Renal cortical epithelial cell (primary cell): ENCODE results near the gene FOXO6. TPM values are rescaled to one million over a fixed set of nuclear protein-coding genes. Genes with fewer than 3 reads are reported as not detected.

Experiments used
- DNase-seq: peaks from one replicate; pipeline ENCODE4 v3.0.0-alpha.2; 2011; ENCODE audit warnings: low read depth
- total RNA-seq: library from RNA; depleted of rRNA; stranded (reverse); fragments of >200 nt; gene quantifications from 2 replicates; pipeline ENCODE4 v1.2.3, GENCODE V29; 2014

Gene FOXO6
- total RNA-seq, 1 donor from 2014 or later: 0.25 TPM

DNA sequence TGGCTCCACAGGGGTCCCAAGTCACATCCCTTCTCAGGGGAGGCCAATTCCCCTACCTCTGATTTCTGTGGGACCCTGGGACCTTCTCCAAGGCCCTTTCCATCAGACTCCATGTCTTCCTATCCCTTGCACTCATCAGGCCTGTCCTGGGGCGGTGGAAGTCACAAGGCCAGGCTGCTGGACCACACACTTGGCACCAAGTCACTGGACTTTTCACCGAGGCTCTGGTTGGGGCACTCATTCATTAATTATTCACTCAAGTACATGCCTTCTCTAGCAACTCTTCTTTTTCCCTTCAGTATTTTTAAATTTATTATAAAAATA lies 11.2 kb upstream of the FOXO6 start:
- DNase-seq: no peak

DNA sequence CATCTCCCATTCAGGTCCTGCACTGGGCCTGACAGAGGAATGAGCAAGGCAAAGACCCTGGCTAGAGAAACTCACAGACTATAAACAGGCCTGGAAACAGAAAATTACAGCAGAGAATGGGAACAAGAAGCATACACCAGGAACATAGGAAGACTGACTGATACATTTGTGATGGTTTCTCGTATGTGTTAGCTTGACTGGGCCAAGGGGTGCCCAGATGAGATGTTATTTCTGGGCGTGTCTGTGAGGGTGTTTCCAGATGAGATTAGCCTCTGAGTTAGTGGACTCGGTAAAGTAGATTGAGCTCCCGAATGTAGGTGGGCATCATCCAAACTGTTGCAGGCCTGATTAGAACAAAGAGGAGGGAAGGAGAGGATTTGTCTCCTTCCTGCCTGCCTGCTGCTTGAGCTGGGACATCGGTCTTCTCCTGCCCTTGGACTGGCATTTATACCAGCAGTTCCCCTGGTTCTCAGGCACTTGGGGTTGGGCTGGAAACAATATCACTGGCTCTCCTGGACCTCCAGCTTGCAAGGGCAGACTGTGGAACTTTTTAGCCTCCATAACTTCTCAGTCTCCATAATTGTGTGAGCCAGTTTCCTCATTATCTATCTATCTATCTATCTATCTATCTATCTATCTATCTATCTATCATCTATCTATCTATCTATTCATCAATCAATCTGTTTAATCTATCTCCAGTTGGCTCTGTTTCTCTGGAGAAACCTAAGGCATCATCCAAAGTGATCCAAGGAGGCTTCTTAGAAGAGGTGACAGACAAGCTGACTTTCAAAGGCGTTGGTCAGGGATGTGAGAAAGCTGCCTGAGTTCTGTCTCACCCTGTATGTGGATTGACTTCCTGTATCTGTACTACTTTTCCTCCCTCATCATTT lies 9.7 kb upstream of the FOXO6 start:
- DNase-seq: no peak

DNA sequence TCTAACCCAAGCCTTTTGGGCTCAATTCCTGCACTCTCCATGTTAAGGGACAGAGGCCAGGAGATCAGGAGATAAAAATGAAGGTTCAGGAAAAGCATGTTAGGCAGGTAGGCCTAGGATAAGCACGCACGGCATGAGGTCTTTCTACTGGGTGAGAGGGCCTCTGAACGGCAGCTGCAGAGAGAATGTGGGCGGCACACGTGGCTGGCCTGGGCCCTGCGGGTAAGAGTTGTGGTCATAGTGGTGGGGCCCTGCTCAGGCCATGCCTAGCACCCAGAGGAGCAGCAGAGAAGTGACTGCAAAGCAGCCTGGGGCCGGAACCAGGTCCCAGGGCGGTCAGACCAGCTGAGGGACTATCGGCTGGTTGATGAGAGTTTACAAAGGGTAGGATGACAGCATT lies 7.5 kb upstream of the FOXO6 start:
- no peak for DNase-seq

DNA sequence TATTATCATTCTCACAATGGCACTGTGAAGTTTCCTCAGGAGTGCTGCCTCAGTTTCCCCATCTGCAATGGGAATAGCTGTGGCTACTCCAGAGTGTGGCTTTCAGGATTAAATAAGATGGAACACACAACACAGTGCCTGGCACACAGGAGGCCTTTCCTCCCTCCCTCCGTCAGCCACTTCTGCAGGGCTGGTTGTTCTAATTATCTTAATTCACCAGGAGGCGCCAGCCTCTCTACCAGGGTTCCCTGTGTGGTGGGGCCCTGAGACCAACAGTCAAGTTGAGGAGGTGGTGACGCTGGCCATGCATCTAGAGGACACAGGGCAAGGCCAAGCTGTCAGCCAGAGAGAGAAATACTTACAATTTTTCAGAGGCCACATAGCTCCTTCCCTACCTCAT lies 6.3 kb upstream of the FOXO6 start:
- DNase-seq: no peak

DNA sequence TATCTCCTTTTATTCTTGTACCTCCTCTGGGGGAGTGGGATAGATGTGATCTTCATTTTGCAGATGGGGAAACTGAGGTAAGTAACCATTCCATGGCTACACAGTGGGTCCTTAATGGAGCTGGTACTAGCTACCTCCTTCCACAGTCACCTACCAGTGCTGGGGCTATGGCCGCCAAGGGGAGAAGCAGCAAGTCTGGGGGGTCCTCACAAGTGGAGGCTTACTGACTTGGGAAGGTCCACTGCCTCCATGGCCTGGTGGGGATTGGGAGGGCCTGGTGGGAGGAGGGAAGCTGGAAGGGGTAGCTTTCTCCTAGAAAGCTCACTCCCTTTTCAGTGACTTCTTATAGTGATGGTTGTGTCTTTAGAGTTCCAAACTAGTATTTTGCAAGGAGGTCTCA lies 5.9 kb upstream of the FOXO6 start:
- DNase-seq: no peak

DNA sequence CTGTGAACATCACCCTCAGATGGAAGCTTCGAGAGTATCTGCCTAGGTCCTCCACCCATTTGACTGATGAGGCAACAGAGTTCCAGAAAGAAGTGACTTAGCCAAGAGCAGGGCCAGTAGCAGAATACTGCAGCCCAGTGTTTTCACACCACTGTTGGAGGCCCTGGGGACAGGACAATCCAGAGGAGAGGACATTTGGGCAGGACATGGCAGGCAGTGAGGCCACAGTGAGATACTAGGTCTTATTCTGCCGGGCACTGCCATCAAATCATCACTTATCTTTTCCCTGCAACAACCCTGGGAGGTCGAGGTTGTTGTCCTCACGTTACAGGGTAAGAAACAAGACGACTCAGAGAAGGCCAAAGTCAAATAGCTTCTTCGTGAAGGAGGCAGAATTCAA lies 5.5 kb upstream of the FOXO6 start:
- no peak for DNase-seq

DNA sequence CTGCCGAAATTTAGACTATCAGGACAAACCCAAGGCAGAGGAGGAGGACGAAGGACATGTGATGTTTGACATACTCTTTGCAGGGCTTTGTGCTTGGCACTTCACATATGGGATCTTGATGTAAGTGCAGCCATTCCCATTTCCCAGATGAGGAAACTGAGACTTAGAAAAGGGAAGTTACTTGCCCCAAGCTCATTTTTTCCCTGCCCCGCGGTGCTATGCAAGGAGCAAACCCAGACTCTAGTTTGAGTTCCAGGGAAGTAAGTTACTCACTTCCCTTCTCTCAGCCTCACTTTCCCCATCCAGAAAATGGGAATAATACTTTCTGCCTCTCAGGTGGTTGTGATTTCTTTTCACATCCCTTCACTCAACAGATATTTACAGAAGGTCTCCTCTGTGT lies 4.5 kb upstream of the FOXO6 start:
- no peak for DNase-seq

DNA sequence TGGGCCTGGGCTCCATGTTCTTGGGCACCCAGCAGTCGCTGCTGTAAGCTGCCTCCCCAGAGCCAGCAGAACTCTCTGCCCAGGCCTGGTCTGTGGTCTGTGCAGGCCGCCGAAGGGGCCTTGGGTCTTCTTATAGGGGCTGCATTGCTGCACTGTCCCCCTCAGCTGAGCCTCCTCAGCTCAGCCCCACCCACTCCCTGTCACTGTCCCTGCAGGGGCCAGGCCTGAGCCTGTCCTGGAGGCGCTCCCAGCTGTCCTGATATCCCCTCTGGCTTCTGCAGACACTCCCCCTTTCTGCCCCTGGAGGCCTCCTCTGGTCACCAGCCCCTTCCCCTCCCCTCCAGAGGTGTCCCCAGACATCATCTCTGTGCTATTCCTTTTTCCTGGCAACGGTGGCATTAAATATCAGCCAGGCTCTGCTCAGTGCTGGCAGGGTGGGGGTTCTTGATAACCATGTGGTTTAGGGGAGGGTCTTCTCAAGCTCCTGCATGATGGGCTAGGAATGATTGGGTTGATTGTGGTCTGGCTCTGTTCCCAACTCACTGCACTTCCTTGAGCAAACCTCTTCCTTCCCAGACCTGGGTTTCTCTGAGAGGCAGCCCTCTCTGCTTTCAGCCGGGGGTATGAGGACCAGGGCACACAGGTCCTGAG lies 3.7 kb upstream of the FOXO6 start:
- DNase-seq: peak; percentile 39

DNA sequence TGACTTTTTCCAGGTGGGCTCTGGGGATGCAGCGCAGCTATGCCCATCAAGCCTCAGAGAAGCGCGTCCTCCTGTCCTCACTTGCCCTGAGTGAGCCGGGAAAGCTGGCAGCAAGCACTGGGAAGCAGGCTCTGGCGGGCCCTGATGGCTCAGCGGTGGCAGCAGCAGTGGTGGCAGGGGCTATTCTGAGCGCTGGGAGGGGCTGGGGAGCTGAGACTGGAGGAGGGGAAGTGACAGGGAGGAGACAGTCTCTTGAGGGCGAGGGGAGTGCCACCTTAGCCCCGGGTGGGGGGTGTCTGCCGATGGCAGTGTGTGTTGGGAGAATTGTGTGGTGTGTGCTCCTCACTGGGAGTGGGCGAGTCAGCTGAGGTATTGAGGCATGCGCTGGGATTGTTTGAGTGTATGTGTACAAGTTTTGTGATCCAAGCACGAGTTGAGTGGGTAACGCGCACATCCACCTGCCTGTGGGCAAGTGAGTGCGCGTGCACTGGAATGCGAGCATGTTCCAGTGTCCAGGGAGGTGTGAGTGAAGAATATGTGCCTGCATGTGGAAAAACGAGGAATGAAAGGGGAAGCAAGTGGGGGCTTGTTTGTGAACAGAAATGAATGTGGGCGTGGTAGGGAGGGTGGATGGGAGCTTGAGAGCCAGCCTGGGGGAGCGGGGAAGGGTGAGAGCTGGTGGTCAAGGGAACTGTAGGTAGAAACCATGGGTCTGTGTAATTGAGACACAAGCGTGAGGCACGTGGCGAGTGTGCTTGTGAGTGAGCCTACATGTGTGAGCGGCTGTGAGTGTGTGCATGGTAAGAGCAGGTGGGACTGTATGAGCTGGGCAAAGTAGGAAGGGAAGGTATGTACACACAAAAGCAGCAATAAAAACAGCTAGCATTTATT lies 2.9 kb upstream of the FOXO6 start:
- no peak for DNase-seq

DNA sequence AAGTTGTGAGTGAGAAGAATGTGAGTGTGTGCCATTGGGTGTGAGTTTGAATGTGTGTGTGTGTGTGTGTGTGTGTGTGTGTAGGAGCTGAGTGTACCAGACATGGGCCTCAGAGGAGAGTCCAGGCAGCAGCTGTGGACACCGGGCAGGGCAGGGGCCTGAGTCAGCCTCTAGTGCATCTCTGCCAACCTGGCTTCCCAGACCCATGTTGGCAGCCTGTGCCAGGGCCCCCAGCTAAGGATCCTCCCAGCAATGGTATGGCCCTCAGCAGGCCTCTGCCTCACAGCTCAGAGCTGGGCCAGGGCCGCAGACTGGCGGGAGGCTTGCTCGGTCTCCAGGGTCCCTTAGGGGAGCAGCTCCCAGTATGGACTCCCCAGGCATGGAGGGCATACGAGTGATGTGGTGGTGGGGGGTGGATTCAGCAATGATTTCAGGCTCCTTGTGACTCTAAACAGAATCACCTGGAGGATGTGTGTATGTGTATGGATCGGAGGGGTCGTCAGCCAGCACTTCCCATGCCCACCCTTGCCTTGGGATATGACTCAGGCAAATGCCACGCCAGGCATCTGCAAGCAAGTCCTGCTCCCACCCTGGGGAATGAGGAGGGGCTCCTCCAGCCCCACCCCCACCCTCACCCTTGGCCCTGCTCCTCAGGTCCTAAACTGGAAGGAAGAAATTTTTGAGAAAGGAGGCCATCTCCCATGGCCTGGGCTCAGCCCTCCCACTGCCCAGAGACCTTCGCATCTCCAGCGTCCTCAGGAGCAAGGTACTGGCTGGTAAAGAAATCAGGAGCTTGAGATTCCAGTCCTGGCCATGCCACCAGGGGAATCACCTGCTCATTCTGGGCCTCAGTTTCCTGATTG lies 1.8 kb upstream of the FOXO6 start:
- peak; percentile 46 for DNase-seq

DNA sequence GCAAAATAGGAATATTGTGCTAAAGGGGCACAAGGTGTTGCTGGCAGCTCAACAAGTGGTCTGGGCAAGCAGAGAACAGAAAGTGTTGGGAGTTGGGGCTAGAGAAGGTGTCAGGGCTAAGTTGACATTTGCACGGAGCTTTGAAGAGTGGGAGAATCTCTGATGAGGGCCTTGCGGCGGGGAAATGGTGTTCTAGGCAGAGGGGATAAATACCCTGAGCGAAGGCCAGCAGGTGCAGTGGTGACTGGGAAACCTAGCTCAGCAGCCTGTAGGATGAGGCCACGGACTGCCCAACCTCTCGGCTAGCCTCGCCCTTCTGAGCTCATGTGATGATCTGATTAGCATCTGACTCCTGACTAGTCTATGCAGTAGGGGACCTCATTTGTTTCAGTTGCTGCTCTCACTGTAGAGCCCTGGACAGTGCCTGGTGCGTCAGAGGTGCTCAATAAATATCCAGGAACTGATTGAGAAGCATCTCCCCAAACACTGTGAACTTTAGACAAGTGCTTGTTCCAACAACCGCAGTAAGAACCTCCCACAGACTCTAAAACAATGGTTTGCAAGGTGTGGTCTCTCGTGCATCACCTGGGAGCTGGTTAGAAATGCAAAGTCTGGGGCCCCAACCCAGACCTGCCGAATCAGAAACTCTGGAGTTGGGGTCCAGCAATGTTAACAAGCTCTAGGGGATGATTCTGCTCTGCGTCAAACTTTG lies 1.0 kb upstream of the FOXO6 start:
- DNase-seq: no peak

DNA sequence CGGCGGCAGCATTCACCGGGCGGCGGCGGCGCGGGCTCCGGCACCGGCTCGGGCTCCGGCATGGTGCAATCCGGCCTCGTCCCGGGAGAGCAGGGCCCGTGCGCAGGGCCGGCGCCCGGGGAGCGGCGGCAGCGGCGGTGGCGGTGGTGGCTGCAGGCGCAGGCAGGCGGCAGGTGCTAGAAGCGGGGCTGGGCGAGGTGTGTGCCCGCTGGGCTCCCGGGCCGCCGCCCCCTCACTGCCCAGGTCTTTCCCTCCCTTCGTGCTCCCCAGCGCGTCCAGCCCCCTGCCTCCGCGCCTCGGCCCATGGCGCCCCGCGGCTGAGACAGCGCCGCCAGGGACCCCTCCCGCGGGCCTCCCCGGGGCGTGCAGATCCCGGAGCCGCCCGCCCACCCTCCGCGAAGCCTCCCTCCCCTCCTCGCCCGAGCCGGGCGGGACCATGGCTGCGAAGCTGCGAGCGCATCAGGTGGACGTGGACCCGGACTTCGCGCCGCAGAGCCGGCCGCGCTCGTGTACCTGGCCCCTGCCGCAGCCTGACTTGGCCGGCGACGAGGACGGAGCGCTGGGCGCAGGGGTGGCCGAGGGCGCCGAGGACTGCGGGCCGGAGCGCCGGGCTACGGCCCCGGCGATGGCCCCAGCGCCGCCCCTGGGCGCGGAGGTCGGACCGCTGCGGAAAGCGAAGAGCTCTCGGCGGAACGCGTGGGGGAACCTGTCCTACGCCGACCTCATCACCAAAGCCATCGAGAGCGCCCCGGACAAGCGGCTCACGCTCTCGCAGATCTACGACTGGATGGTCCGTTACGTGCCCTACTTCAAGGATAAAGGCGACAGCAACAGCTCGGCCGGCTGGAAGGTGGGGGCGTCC lies 492 bp downstream of the FOXO6 start:
- DNase-seq: no peak

DNA sequence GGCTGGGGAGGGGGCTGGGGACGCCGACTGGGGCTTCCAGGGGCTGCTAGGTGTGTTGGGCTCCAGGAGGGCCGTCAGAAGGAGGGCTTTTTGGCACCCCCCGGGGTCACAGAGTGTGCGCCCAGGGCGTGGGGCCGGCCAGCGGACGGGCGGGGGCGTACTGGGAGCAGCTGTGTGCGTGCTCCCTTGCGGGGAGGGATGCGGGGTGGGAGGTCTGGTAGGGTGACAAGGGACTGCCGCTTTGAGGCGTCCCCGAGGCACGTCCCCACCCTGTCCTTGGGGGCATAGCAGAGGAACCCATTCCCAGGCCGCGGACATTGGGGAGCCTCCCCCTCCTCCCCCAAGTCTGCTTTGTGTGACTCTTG lies 1.1 kb downstream of the FOXO6 start:
- DNase-seq: no peak

DNA sequence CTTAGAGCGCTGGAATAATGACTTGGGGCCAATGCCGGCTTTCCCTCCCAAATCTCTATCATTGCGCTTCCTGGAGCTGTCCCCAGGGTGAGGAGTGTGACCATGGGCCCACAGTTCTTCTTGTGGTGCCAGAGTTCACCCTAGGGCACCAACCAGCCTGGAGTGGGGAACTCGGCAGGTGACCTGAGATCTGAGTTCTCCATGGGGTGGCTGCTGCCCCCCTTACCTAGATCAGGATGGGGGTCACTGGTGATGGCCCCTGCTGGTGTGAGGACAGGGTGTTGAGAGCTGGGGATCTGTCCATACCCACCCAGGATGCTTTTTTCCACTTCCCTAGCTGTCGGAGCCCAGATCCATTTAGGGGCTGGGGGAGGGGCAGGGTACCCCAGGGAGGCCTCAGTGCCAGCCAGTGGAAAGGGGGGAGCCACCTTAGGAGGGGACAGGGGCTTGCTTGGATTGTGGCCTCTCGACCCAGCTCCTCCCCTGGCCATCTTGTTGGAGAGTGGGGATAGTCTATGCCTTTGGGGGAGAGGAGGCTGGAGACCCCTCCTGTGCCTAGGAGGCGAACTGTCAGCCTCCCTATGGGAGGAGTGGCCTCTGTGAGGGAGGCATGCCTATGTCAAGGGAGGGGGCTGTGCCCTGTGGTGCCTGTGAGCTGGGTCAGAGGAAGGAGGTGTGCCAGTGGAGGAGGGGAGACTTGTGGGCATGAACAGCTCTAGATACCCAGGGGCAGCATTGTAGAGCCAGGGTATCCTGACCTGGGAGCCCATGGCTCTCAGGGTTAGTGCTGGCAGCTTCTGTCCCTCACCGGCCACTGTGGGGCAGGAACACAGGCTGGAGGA lies 1.7 kb downstream of the FOXO6 start:
- DNase-seq: no peak

DNA sequence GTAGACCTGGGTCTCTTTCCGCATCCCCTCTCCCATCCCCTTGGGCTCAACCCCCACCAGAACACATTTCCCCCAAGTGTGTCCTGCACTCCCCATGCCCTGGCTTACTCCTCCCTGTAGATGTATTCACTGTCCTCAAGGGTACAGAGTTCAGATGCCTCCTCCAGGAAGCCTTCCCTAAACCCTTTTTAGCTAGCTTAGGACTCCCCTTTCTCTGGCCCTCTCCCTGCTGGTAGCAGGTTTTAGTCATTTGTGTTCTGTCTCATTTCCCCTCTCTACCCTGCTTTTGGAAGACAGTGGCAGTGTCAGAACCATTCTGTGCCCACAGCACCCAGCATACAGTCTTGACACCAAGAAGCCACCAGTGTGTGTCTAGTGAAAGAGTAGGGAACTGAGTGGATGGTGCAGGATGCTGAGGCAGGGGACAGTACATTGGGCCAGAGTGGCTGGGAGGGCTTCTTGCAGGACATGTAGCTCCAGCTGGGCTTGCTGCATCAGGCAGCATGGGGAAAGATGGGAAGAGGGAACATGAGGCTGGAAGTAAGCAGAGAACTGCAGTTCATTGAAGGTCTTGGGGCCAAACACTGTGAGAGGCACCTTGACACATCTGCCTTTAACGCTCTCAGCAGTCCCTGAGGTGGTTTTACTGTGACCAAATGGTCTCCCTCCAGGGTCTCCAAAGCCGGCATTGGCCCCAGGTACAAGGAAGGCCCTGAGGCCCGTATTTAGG lies 2.5 kb downstream of the FOXO6 start:
- DNase-seq: no peak

DNA sequence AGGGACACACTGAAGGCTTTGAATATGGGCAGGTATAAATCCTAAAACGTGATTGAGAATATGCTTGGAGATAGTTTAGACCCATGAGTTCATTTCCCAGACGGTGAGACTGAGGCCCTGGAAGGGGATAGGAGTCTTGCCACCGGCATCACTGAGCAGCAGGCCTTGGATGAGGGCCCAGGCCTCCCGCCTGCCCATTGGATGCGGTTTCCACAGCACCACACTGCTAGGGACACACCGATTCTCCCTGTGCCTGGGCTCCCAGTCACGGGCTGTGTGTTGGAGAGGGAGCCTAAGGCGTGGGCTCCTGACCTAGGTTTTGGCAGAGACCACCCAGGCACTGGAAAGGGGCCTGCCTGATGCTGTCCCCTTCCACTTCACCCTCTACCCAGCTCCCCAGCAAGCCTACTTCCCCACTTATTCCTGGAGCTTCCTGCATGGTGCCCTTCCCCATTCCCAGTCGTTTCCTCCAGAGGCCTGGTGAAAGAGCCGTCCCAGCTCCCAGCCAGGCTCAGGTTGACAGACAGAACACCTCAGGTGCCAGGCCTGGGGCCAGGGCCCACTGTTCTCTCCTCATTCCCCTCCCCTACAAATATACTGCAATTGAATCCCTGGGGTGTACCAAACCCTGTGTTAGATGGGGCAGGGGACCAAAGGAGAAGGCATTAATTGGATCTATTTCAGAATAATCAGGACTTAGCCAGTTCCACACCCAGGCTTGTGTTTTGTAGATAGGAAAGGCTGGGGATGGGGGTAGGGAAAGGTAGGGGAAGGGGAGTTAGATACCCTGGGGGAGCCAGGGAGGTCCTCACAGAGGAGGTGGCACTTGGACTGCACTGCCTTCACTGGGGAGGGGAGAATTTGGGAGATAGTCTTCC lies 3.4 kb downstream of the FOXO6 start:
- DNase-seq: no peak

DNA sequence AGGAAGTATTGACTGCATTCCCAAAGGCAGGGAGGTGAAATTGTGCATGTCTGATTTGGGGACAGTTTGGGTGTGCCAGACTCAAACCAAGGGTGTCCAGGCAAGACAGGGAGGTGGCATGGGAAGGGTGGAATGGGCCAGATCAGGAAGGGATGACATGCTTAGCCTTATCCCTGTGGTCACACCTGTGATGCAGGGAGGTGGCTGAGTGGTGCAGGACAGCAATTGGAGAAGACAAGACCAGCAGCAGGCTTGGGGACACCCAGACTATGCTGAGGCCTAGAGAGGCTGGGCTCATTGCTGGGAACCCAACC lies 4.0 kb downstream of the FOXO6 start:
- DNase-seq: no peak
